MV-4-11 (cell line): ENCODE data around the gene ELP4.
A peak's percentile ranks its signal among the peaks of the same experiment; 100 is the strongest.

ENCODE experiments used
- DNase-seq: peaks from one replicate; lab custom pipeline; 2025; lab: John Stamatoyannopoulos, UW

The ELP4 gene

GRCh38 chr11:31800398-31801265 is 291.1 kb downstream of the ELP4 start:
- no peak for DNase-seq

- no peak for DNase-seq
These were observed 291.7 kb downstream of the ELP4 start for GRCh38 chr11:31801298-31801702.

- no peak for DNase-seq
These were observed 292.5 kb downstream of the ELP4 start for GRCh38 chr11:31802000-31802551.

GRCh38 chr11:31802609-31802989 is 293.0 kb downstream of the ELP4 start:
- DNase-seq: no peak

GRCh38 chr11:31802990-31803812 is 293.6 kb downstream of the ELP4 start:
- DNase-seq: peak; percentile 7

GRCh38 chr11:31803813-31804311 is 294.3 kb downstream of the ELP4 start:
- no peak for DNase-seq

- DNase-seq: peak; percentile 39
These were observed 294.9 kb downstream of the ELP4 start for GRCh38 chr11:31804312-31805036.

- no peak for DNase-seq
These were observed 295.6 kb downstream of the ELP4 start for GRCh38 chr11:31805037-31805628.

- DNase-seq: no peak
These were observed 296.1 kb downstream of the ELP4 start for GRCh38 chr11:31805629-31806185.

GRCh38 chr11:31806186-31806927 is 296.8 kb downstream of the ELP4 start:
- DNase-seq: no peak

GRCh38 chr11:31806928-31807798 is 297.6 kb downstream of the ELP4 start:
- no peak for DNase-seq

GRCh38 chr11:31807799-31808667 is 298.5 kb downstream of the ELP4 start:
- no peak for DNase-seq

- no peak for DNase-seq
These were observed 299.4 kb downstream of the ELP4 start for GRCh38 chr11:31808721-31809540.

GRCh38 chr11:31809541-31809856 is 299.9 kb downstream of the ELP4 start:
- DNase-seq: no peak

GRCh38 chr11:31809857-31810778 is 300.6 kb downstream of the ELP4 start:
- no peak for DNase-seq

- DNase-seq: peak; percentile 93
These were observed 301.4 kb downstream of the ELP4 start, which contains the start of gene PAX6 for GRCh38 chr11:31810779-31811647. Gene PAX6 (minus strand): TSS chr11:31811322. CDS start chr11:31806411, 4,911 bp downstream.
